Neuronal stem cell (in vitro differentiated cells): ENCODE measurements around the gene AIFM1.

ENCODE experiments used
- DNase-seq: peaks from one replicate; pipeline ENCODE4 v3.0.0-alpha.2; 2013; ENCODE audit warnings: low spot score
- H2AFZ ChIP-seq: one replicate; pipeline ENCODE4 v1.6.1; 2013; ENCODE audit warnings: mild to moderate bottlenecking, low read length, inconsistent platforms
- H2AK5ac ChIP-seq: 2 replicates; pipeline ENCODE4 v1.6.1; 2013; ENCODE audit warnings: low read depth, mild to moderate bottlenecking, inconsistent platforms, low read length, moderate library complexity, mixed read lengths
- H2BK120ac ChIP-seq: 2 replicates; pipeline ENCODE4 v1.6.1; 2013; ENCODE audit warnings: low read depth, mild to moderate bottlenecking, inconsistent platforms, low read length, moderate library complexity, mixed read lengths
- H2BK12ac ChIP-seq: one replicate; pipeline ENCODE4 v1.6.1; 2013; ENCODE audit warnings: low read length, inconsistent platforms
- H2BK15ac ChIP-seq: 2 replicates; pipeline ENCODE4 v1.6.1; 2013; ENCODE audit warnings: mild to moderate bottlenecking, low read length, inconsistent platforms, mixed read lengths
- H2BK5ac ChIP-seq: one replicate; pipeline ENCODE4 v1.6.1; 2013; ENCODE audit warnings: inconsistent platforms, mild to moderate bottlenecking, low read length, moderate library complexity
- H3K14ac ChIP-seq: one replicate; pipeline ENCODE4 v1.6.1; 2013; ENCODE audit warnings: low read length, inconsistent platforms
- H3K18ac ChIP-seq: 2 replicates; pipeline ENCODE4 v1.6.1; 2013; ENCODE audit warnings: low read length, inconsistent platforms
- H3K23ac ChIP-seq: 2 replicates; pipeline ENCODE4 v1.6.1; 2013; ENCODE audit warnings: low read depth, mild to moderate bottlenecking, mixed read lengths, low read length, inconsistent platforms; ENCODE audit not compliant: poor library complexity
- H3K27ac ChIP-seq: replicated peaks from 3 replicates; pipeline ENCODE4 v1.5.1; 2013; ENCODE audit warnings: low read length, inconsistent platforms
- H3K27me3 ChIP-seq, 3 experiments: 2 replicates each; pipeline ENCODE4 v1.6.1; 2013; ENCODE audit warnings: low read length in 3 of 3, mild to moderate bottlenecking in 2 of 3, inconsistent platforms in 1 of 3, low read depth in 1 of 3, mixed read lengths in 1 of 3, moderate library complexity in 1 of 3; ENCODE audit not compliant: control insufficient read depth in 3 of 3, insufficient read depth in 3 of 3
- H3K36me3 ChIP-seq, 2 donors: replicated peaks in 1 of 2; 2 replicates each; pipeline ENCODE4 v1.6.1; 2013; ENCODE audit warnings: low read length in 2 of 2; ENCODE audit not compliant: control insufficient read depth in 2 of 2, insufficient read depth in 2 of 2
- H3K4ac ChIP-seq: 2 replicates; pipeline ENCODE4 v1.6.1; 2013; ENCODE audit warnings: inconsistent platforms, mild to moderate bottlenecking, low read length, moderate library complexity
- H3K4me1 ChIP-seq, 2 donors: 1 replicate in 1 of 2; 2 replicates in 1 of 2; pipeline ENCODE4 v1.6.1; 2013; ENCODE audit warnings: low read length in 2 of 2, low read depth in 1 of 2; ENCODE audit not compliant: control insufficient read depth in 2 of 2, insufficient read depth in 1 of 2
- H3K4me2 ChIP-seq: one replicate; pipeline ENCODE4 v1.6.1; 2013; ENCODE audit warnings: mild to moderate bottlenecking, low read length, inconsistent platforms; ENCODE audit not compliant: insufficient read depth, poor library complexity, severe bottlenecking
- H3K4me3 ChIP-seq, 2 donors: 2 replicates each; pipeline ENCODE4 v1.5.1; 2013; ENCODE audit warnings: low read length in 2 of 2, mild to moderate bottlenecking in 2 of 2, inconsistent platforms in 1 of 2, moderate library complexity in 1 of 2
- H3K79me1 ChIP-seq: one replicate; pipeline ENCODE4 v1.6.1; 2013; ENCODE audit warnings: low read depth, mild to moderate bottlenecking, inconsistent platforms, low read length, moderate library complexity
- H3K9ac ChIP-seq: one replicate; pipeline ENCODE4 v1.6.1; 2013; ENCODE audit warnings: mild to moderate bottlenecking, low read depth, low read length, inconsistent platforms; ENCODE audit not compliant: poor library complexity
- H3K9me3 ChIP-seq, 2 donors: replicated peaks in 1 of 2; 2 replicates each; pipeline versions ENCODE3 to v1.6.1; 2013; ENCODE audit warnings: low read length in 2 of 2, mild to moderate bottlenecking in 2 of 2, inconsistent platforms in 1 of 2, low read depth in 1 of 2, mixed read lengths in 1 of 2, moderate library complexity in 1 of 2; ENCODE audit not compliant: control insufficient read depth in 2 of 2, insufficient read depth in 1 of 2
- H4K8ac ChIP-seq: one replicate; pipeline ENCODE4 v1.6.1; 2013; ENCODE audit warnings: low read depth, mild to moderate bottlenecking, inconsistent platforms, low read length, moderate library complexity
- H4K91ac ChIP-seq: one replicate; pipeline ENCODE4 v1.6.1; 2013; ENCODE audit warnings: low read length, low read depth, mild to moderate bottlenecking, inconsistent platforms; ENCODE audit not compliant: poor library complexity
- WGBS, 2 donors: extraction: QIAGEN DNeasy Blood & Tissue Kit; methylation state at CpG; one replicate each; pipeline ENCODE4 v1.1.7; 2013; ENCODE audit warnings: missing lambda C conversion rate in 2 of 2, mixed read lengths in 1 of 2; ENCODE audit not compliant: insufficient read length in 2 of 2, insufficient replicate concordance in 1 of 2; ENCODE audit errors: extremely low coverage in 2 of 2; 5-methylcytosine and 5-hydroxymethylcytosine counted together

AIFM1 gene

GRCh38 chrX:130083656-130084382, 81.8 kb downstream of the AIFM1 start:
- no CpG with 5 or more reads among the region's 15 CpGs for WGBS, 2 donors

DNA sequence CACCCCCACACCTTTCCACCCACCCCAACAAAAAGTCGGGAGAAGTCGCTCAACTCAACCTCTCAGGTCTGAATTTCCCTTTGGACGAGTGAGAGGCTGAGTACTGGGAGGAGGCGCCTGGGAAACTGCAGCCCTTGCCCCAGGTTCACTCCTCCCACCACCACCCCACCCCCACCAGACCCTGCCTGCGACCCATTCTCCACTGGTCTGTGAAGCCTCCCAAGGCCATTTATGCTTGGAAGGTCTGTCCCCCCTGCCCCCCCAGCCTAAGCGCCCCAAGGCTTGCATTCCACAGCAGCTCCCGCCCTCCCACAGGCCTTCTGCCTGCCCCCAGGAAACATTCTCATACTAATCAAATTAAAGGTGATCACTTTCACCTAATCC, 82.5 kb downstream of the AIFM1 start:
- H3K9me3 ChIP-seq: no peaks in the 10 kb centered on the region
- no CpG with 5 or more reads among the region's 7 CpGs for WGBS, 2 donors
- H3K79me1 ChIP-seq: no peaks in the 10 kb centered on the region
- H3K27ac ChIP-seq: no peak overlapping the region
- no peak overlapping the region for H3K9ac ChIP-seq
- H4K8ac ChIP-seq: no peak overlapping the region
- no peak overlapping the region for H2AFZ ChIP-seq
- H3K27me3 ChIP-seq: peaks cover 0 to 2% (median 0%) of the 10 kb centered on the region in 3 experiments
- DNase-seq: no peak
- no peaks in the 10 kb centered on the region for H3K36me3 ChIP-seq
- H4K91ac ChIP-seq: no peak overlapping the region
- H3K23ac ChIP-seq: no peak overlapping the region
- no peak overlapping the region for H3K4me2 ChIP-seq
- no peak overlapping the region for H3K4ac ChIP-seq
- H2BK12ac ChIP-seq: no peak overlapping the region
- no peak overlapping the region for H3K4me3 ChIP-seq
- no peak overlapping the region for H2BK120ac ChIP-seq
- peaks cover 0 to 2% of the 10 kb centered on the region in 2 donors for H3K4me1 ChIP-seq
- H3K14ac ChIP-seq: no peak overlapping the region
- no peak overlapping the region for H2BK5ac ChIP-seq
- H3K18ac ChIP-seq: no peak overlapping the region
- no peak overlapping the region for H2AK5ac ChIP-seq
- no peak overlapping the region for H2BK15ac ChIP-seq

More at GRCh38 chrX:130083656-130084382, 81.8 kb downstream of the AIFM1 start:
- Histone ChIP-seq H3K4me2 (no peak overlapping the region), H3K36me3 (no peaks in the 10 kb centered on the region), H4K91ac (no peak overlapping the region), H2BK15ac (no peak overlapping the region), H3K4ac (no peak overlapping the region), H3K27ac (no peak overlapping the region), H3K9ac (no peak overlapping the region), H3K4me1 (peaks cover 0 to 2% of the 10 kb centered on the region in 2 donors), H3K18ac (no peak overlapping the region), H2AFZ (no peak overlapping the region), H2AK5ac (no peak overlapping the region), H3K27me3 (peaks cover 0 to 2% (median 0%) of the 10 kb centered on the region in 3 experiments), H3K4me3 (no peak overlapping the region), H4K8ac (no peak overlapping the region), H2BK120ac (no peak overlapping the region), H3K23ac (no peak overlapping the region), H3K9me3 (no peaks in the 10 kb centered on the region), H3K79me1 (no peaks in the 10 kb centered on the region), H2BK12ac (no peak overlapping the region), H2BK5ac (no peak overlapping the region), H3K14ac (no peak overlapping the region)
- no peak for DNase-seq

- Histone ChIP-seq H3K27ac (no peak overlapping the region), H2AFZ (no peak overlapping the region), H3K4me1 (peaks cover 0 to 2% of the 10 kb centered on the region in 2 donors), H3K14ac (no peak overlapping the region), H3K36me3 (no peaks in the 10 kb centered on the region), H3K9ac (no peak overlapping the region), H2BK120ac (no peak overlapping the region), H3K27me3 (peaks cover 0 to 2% (median 0%) of the 10 kb centered on the region in 3 experiments), H2BK12ac (no peak overlapping the region), H2AK5ac (no peak overlapping the region), H3K4me2 (peak overlapping the region; percentile 12), H4K8ac (no peak overlapping the region), H3K4ac (no peak overlapping the region), H2BK5ac (no peak overlapping the region), H3K23ac (no peak overlapping the region), H3K18ac (peak overlapping the region; percentile 13), H3K9me3 (no peaks in the 10 kb centered on the region), H3K4me3 (no peak overlapping the region), H2BK15ac (no peak overlapping the region), H3K79me1 (no peaks in the 10 kb centered on the region), H4K91ac (no peak overlapping the region)
- DNase-seq: no peak
- no CpG with 5 or more reads among the region's 28 CpGs for WGBS, 2 donors
These were observed 83.2 kb downstream of the AIFM1 start for GRCh38 chrX:130082244-130083106.

DNA sequence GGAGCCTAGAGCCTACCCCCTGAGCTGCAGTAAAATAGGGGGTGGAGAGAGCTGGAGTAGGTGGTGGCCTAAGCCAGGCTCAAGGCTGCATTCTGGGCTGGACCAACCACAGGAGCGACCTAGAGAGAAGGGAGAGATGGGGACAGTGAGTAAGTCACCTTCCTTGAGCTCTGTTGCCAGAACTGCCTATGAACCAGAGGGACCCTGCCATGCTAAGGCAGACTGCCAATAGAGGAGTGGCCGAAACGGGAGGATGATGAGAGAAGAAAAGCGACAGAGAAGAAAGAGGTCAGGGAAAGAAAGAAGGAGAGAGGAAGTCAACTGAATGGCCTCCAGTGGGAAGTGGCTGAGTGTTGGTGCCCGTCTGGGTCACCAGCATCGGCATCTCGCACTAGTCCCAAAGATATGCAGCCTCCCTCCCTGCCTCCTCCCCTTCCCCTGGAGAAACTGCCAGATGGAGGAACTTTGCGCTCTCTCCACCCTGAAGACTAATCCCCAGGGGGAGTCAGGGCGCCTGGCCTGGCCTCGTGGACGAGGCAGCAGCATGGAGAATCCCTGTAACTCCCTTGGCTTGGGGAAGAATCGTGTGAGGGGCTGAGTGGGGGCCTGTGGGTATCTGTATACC, 84.1 kb downstream of the AIFM1 start:
- Histone ChIP-seq H3K27me3 (peaks cover 0 to 2% (median 0%) of the 10 kb centered on the region in 3 experiments), H3K4me2 (no peak overlapping the region), H4K91ac (no peak overlapping the region), H2BK5ac (no peak overlapping the region), H3K18ac (no peak overlapping the region), H3K9me3 (no peaks in the 10 kb centered on the region), H2BK120ac (no peak overlapping the region), H3K27ac (no peak overlapping the region), H3K36me3 (no peaks in the 10 kb centered on the region), H2BK15ac (no peak overlapping the region), H2AFZ (no peak overlapping the region), H3K4me3 (no peak overlapping the region), H3K4ac (no peak overlapping the region), H3K23ac (no peak overlapping the region), H3K14ac (no peak overlapping the region), H3K4me1 (peaks cover 0 to 2% of the 10 kb centered on the region in 2 donors), H3K79me1 (no peaks in the 10 kb centered on the region), H2BK12ac (no peak overlapping the region), H2AK5ac (no peak overlapping the region), H3K9ac (no peak overlapping the region), H4K8ac (no peak overlapping the region)
- WGBS, 2 donors: no CpG with 5 or more reads among the region's 12 CpGs
- DNase-seq: no peak
